NCI-H187 (cell line): ENCODE measurements around the gene CDYL2.
"Not testable (repeated sequence)": the region's sequence is repeated elsewhere in the genome, so short reads cannot be mapped to it uniquely, and the experiment has no call there.

Source experiments
- DNase-seq, 2 experiments: peaks; one replicate each; lab custom pipeline; 2025; lab: John Stamatoyannopoulos, UW

The CDYL2 gene

DNA sequence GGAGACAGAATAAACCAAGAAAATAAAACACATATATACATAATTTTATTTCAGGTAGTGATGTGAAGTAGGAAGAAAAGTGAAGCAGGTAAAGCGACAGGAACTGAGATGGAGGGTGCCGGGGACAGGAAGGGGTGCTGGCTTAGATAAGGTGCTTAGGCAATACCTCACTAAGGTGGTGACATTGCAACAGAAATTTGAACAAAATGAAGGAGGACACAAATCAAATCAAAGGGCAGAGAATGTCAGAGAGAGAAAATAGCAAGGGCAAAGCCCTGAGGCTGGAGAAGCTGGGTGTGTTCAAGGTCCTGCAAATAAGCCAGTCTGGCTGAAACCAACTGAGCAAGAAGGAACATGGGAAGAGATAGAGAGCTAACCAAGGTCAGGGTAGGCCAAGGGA, 5.0 kb upstream of the CDYL2 start:
- DNase-seq: no peak

GRCh38 chr16:80807906-80808305, 3.5 kb upstream of the CDYL2 start:
- no peak for DNase-seq

DNA sequence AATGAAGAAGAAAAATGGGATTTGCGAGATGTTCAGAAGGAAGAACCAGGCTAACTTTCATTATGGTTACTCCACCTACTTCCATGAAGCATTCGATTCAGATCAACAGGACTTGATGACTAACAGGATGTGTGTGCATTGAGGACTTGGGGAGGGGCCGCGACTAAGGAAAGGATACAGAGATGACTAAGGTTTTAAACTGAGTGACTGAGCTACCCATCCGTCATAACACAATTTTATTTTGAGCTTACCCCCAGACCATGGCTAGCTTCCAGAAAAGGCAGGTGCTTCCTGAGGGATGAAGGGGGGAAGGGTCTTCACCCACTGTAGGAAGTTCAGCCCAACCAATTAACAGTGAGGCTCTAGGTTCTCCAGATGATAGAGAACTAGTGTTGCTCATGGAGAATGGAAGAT, 2.5 kb upstream of the CDYL2 start:
- no peak for DNase-seq

DNA sequence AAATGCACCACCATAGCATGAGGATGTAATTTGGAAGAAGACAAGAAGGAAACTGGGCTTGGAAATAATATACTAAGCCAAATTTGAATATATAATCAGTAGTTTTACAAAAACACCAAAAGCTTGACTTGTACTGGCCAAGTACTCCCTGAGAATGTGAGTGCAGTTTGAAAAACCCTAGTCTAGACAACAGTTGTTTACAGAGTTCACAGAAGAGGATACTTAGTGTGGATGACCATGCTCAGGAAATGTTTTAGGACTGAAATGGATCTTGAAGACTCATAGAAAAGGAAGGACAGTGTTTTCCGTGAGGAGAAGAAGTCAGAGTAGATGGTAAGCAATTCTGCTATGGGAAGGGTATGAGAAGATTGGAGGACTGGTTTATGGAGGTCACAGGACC, 1.9 kb upstream of the CDYL2 start:
- no peak for DNase-seq

DNA sequence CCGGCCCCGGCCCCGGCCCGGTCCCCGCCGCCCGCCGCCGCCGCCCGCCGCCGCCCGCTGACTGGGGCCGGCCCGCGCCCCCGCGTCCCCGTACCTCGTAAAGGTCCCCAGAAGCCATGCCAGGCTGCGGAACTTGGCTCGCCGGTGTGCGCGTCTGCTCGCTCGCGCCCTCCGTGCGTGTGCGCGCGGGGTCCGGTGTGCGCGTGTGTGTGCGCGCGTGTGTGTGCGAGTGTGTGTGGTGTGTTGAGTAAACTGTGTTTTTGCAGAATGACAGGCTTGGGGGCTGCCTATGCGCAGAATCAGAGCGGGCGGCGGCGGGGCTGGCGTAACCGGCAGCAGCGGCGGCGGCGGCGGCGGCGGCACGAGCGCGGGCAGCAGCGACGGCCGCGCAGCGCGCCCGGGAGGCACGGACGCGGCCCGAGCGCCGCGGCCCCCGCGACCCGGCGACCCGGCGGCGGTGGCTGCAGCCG, 307 bp downstream of the CDYL2 start:
- no peak for DNase-seq

DNA sequence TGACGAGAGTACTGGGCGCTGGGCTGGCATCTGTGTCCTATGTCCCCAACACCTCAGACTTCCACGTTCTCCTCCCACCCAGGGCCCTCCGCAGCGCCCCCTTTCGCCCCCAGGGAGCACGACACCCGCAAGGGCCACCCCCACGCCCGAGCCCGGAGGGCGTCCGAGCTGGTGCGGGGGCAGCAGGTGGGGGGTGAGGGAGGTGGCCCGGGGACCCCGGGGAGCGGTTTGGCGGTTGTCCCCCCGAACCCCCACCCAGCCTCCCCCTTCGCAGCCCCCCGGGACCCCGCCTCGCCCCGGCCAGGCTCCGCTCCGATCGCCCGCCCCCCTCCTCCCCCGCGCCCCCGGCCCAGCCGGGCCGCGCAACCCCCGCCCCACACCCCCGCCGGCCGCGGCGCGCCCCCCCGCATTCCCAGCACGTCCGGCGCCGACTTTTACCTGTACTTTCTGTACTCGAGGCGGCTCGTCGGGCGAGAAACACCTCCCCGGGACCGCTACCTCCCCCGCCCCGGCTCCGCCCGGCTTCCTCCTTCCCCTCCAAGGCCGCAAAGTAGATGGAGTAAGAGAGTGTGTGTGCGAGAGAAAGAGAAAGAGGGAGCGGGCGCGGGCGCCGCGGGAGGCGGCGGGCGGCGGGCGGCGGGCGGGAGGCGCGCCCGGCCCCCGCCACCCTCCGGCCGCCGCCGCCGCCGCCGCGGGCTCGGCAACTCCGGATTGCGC, 901 bp downstream of the CDYL2 start:
- no peak for DNase-seq

- no peak for DNase-seq
These were observed 1.5 kb downstream of the CDYL2 start for GRCh38 chr16:80802902-80803301.

DNA sequence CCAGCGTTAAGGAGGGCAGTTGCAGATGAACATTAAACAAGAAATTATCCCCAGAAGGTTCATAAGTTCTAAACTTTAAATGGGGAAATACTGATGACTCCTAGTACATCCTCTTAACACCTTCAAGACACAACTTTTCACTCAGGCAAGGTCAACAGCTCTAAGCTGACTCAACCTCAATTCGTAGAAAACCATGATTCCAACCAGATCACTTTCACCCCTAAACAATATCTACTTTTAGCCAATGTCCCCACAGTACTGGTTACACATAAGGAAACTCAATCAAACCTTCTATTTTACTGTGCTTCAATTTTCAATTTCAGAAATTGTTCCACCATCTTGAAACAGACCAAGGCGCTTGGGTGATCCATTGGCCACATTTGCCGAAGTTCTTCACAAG, 2.3 kb downstream of the CDYL2 start:
- no peak for DNase-seq

DNA sequence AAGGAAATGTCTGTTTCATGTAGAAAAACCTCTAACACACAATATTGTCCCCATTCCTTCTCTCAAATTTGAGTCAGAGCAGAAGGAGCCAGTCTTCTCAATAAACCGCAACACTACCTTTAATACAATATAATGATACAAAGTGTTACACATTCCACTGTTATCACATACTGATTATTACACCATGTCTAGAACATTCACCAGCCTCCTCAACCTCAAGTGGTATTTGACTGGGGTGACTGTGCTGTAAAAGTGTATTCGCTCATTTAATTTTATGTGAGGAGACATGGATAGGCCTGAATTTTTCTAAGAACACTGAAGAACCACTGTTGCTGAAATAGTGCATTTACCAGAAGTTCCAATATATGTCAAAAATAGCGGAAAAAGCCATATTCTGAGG, 10.3 kb downstream of the CDYL2 start:
- DNase-seq: no peak

DNA sequence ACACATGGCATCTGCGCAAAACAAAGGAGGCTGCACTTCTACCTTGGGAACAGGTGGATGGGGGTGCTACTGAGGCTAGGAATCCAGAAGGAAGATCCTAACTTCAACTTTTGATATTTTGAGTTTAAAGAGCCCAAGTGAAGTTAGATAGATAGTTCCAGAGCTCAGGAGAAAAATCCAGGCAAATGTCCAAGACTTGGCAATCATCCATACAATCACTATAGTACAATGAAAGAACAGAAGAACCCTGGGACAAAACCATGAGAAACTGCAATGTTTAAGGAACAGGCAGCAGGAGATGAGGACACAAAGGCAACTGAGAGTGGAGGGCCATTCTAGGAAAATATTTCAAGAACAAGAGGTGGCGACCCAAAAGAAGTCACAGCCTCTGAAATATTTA, 12.4 kb downstream of the CDYL2 start:
- no peak for DNase-seq

DNA sequence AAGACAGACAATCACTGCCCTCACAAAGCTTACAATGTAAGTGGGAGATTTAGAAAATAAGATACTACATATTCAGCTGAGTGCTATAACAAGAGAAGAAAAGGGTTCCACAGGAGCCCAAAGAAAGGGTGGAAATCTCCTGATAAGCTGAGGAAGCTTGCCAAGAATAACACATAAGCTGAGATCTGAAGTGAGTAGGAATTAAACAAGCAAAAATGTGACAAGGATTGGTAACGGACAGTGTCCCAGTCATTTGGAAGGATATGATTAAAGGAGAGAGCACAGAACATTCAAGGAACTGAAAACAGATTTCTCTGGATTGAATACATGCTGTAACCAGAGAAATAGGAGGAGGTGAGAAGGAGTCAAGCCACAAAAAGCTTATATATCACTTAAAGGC, 13.0 kb downstream of the CDYL2 start:
- DNase-seq: no peak

GRCh38 chr16:80790751-80791150, 13.6 kb downstream of the CDYL2 start:
- DNase-seq: no peak

DNA sequence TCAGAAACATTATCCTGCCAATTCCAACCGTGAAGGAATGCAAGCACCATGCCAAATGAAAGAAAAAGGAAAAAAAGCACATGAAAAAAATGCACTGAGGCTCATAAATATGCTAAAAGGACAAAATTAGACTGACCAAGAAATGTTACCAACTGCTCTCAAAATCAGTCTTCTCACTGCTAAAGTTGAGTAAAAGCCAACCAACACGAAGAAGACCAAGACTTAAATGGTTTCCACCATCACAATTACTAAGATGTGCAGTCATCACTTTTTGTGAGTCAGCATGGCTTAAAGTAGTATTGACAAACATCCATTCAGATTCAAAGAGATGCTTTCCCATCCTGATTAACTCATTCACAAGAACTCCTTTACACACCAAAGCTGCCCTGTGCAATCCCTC, 16.4 kb downstream of the CDYL2 start:
- DNase-seq: no peak

GRCh38 chr16:80786561-80786960, 17.8 kb downstream of the CDYL2 start:
- not testable (repeated sequence) for DNase-seq

DNA sequence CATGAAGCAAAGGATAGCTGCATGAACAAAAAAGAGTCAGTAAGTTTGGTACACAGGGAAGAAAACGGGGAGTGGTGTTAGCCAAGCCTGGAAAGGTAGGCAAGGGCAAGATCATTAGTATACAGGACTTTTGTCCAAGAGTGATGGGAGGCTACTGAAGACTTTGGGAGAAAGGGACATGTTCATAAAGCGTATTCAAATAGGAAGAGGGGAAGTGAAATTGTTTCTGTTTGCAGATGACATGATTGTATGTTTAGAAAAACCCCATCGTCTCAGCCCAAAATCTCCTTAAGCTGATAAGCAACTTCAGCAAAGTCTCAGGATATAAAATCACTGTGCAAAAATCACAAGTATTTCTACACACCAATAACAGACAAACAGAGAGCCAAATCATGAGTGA, 19.4 kb downstream of the CDYL2 start:
- no peak for DNase-seq

DNA sequence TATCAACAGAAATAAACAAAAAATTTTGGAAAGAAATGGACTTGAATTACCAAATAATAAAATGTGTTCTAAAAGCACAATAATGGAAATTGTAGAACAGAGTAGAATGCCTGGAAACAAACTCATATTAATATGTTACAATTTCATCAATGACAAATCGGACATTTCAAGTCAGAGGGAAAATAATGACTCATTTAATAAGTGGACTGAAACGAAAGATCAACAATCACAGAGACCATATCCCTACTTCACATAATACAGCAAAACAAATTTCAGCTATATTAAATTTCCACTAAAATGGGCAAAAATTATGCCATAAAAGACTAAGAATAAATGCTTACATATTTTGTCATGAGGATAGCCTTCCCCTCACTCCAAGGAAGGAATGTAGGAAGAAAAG, 25.7 kb downstream of the CDYL2 start:
- DNase-seq: no peak

DNA sequence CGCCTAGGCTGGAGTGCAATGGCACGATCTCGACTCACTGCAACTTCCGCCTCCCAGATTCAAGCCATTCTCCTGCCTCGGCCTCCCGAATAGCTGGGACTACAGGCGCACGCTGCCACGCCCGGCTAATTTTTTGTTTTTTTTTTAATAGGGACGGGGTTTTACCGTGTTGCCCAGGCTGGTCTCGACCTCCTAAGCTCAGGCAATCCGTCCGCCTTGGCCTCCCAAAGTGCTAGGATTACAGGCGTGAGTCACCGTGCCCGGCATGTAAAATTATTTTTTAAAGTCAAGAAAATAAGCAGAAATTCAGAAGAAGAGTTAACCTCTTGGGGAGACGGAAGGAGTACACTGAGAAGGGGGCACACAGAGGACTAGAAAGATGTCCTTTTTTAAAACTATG, 27.5 kb downstream of the CDYL2 start:
- DNase-seq: no peak

GRCh38 chr16:80775450-80775849, 28.9 kb downstream of the CDYL2 start:
- no peak for DNase-seq

DNA sequence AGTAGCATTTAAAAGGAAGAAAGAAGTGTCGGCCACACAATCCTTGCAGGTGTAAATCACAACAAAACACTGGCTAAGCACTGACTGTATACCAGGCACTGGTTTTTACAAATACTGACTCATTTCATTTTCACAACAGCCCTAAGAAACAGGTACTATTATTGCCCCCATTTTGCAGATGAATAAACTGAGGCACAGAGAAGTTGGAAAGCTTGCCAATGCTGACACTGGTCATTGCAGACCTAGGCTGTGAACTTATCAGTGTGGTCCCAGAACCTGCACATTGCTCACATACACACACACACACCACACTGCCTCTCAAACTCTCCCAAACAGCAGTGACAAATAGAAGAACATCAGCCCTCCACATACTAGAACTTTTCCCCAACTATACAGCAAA, 37.6 kb downstream of the CDYL2 start:
- DNase-seq: no peak

GRCh38 chr16:80759419-80760162, 44.8 kb downstream of the CDYL2 start:
- no peak for DNase-seq

DNA sequence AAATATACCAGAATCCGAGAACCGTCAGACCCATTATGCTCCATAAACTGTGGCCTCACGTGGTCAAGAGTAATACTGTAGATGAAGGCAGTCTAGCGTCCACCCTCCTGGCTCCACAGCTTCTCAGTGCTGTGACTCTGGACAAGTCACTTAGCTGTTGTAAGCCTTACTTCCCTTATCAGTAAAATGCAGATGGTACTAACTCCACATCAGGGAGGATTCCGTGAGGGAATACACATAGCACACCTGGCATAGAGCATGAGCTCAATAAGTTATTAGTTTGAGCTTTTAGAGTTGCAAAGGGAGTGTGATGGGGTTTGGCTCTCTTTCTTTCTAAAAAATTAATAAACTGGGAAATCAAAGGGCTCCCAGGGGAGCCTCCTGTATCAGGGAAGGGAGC, 49.9 kb downstream of the CDYL2 start:
- no peak for DNase-seq

DNA sequence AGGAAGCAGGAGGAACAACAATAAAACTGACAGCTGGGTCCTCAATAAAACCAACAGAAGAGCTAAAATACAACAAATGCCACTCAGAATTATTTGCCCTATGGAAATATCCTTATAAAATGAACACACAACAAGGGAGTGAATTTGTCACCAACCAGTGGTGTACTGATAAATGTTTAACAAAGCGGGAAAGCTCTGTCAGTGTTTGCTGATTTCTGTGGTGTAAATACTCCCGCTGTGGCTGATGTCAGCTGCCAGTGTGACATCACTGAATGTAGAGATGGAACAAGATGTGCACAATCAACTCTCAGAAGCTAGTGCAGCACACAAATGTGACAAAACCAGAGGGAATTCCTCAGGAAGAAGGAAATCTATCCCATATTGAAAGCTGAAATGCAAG, 51.9 kb downstream of the CDYL2 start:
- DNase-seq: no peak

- DNase-seq: no peak
These were observed 53.2 kb downstream of the CDYL2 start for GRCh38 chr16:80751167-80751566.

DNA sequence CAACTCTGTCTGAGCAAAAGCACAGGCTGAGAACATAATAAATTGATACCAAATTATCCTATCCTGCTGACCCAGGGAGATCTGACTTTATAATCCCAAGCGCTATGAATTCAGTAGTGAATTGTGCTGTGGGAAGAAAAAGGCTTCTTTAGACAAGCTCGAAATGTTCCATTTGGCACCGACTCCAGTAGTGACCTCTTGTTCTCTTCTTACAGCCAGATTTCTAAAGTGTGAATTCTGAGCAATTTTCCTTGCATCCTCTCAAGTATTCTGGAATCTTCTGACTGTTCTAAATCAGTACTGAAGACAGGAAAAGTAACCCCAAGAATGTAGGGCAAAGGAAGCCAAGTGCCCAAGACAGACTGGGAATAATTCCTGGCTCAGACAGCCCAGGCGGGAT, 58.2 kb downstream of the CDYL2 start:
- DNase-seq: no peak
